ENCODE measurements around the gene ABCD3. TPM values are rescaled to one million over a fixed set of nuclear protein-coding genes. Genes with fewer than 3 reads are reported as not detected.

Gene ABCD3
- total and polyA plus RNA-seq, 2 of the 4 experiments (the other 2 are of a cell fraction), result 13.6 to 32.6 TPM

GRCh38 chr1:94428441-94428840 is 10.3 kb downstream of the ABCD3 start:
- CTCF ChIA-PET, result no interaction called here
- POLR2A ChIA-PET (ENCODE audit: unreplicated experiment), result interaction anchor here (0.5 kb wide), 1 partner anchor 1120 kb away, joined by 6 read pairs; no protein-coding TSS in a partner anchor
- ATAC-seq (ENCODE audit: low read depth) (no peak), DNase-seq (no peak)
- Histone ChIP-seq H2BK5ac (ENCODE audit: low read depth, low read length, poor library complexity, severe bottlenecking) (no peak overlapping the region), H2BK120ac (ENCODE audit: low read depth, low read length) (no peak overlapping the region), H3K4me1 (ENCODE audit: control insufficient read depth, insufficient read depth, low read length) (peaks cover 2% of the 10 kb centered on the region), H3K4me3 (ENCODE audit: insufficient read depth, low read depth, low read length) (no peak overlapping the region), H3K4ac (ENCODE audit: low read depth, low read length) (no peak overlapping the region), H2AK5ac (ENCODE audit: low read depth, low read length) (no peak overlapping the region), H2AK9ac (replicated peaks; ENCODE audit: low read depth, low read length, poor library complexity) (no peak overlapping the region), H4K91ac (ENCODE audit: insufficient read depth, low read depth, low read length) (no peak overlapping the region), H2BK15ac (ENCODE audit: low read depth, low read length) (no peak overlapping the region), H3K14ac (replicated peaks; ENCODE audit: low read depth, low read length) (no peak overlapping the region), H3K27me3 (ENCODE audit: control insufficient read depth, insufficient read depth, low read length) (no peaks in the 10 kb centered on the region), H3K9me1 (ENCODE audit: insufficient read depth, low read length) (0 out of 2 replicates have a peak, but pooled peaks cover 3% of the 10 kb centered on the region), H3K4me2 (ENCODE audit: low read depth, low read length) (no peak overlapping the region), H3K27ac (ENCODE audit: insufficient read depth, low read length) (no peak overlapping the region), H3K9ac (ENCODE audit: low read depth, low read length) (no peak overlapping the region), H3K36me3 (ENCODE audit: control insufficient read depth, insufficient read depth, low read length) (no peaks in the 10 kb centered on the region), H2AFZ (replicated peaks; ENCODE audit: low read length, poor library complexity) (no peak overlapping the region), H3K56ac (ENCODE audit: extremely low read depth, insufficient read depth, low read length) (no peak overlapping the region), H3K23ac (ENCODE audit: low read depth, low read length) (no peak overlapping the region), H3K18ac (ENCODE audit: low read depth, low read length) (no peak overlapping the region), H3K79me1 (ENCODE audit: low read depth in 1 of 2, low read length in 2 of 2) (peaks cover 20 to 57% of the 10 kb centered on the region in 2 experiments), H2BK20ac (ENCODE audit: low read depth, low read length) (no peak overlapping the region), H4K20me1 (ENCODE audit: insufficient read depth, low read length) (peaks cover 23% of the 10 kb centered on the region), H3K9me3 (ENCODE audit: control insufficient read depth, insufficient read depth, low read length) (no peaks in the 10 kb centered on the region), H4K5ac (ENCODE audit: low read depth, low read length) (no peak overlapping the region), H4K8ac (ENCODE audit: low read depth in 2 of 2, low read length in 2 of 2) (no peak overlapping the region)
- intact Hi-C loops (cut with micrococcal nuclease) (no loop called here), in situ Hi-C loops (cut with MboI; ENCODE audit: low sequenced_read_pairs) (no loop called here), dilution Hi-C loops (cut with HindIII; ENCODE audit: low sequenced_read_pairs, unreplicated experiment) (no loop called here)
- BruUV-seq (replicated peaks), result no TSS peak
- no CpG with 5 or more reads among the region's 5 CpGs for WGBS, 2 experiments (ENCODE audit: extremely low coverage in 2 of 2, insufficient read length in 1 of 2)
- TF ChIP-seq ELK1 (IDR thresholded peaks at IDR 0.05; ENCODE audit: borderline replicate concordance, low read depth, low read length) (no peak), NFE2L2 (IDR thresholded peaks at IDR 0.05; ENCODE audit: low read depth, low read length) (no peak), MAZ (IDR thresholded peaks at IDR 0.05; ENCODE audit: borderline replicate concordance, low read depth, low read length) (no peak), FOS (IDR thresholded peaks at IDR 0.05; ENCODE audit: low read depth, low read length) (no peak), CHD1 (IDR thresholded peaks at IDR 0.05; ENCODE audit: low read depth, low read length) (no peak), SMC3 (IDR thresholded peaks at IDR 0.05; ENCODE audit: low read depth, low read length) (no peak)
- TF ChIP-seq, protein P1, sequence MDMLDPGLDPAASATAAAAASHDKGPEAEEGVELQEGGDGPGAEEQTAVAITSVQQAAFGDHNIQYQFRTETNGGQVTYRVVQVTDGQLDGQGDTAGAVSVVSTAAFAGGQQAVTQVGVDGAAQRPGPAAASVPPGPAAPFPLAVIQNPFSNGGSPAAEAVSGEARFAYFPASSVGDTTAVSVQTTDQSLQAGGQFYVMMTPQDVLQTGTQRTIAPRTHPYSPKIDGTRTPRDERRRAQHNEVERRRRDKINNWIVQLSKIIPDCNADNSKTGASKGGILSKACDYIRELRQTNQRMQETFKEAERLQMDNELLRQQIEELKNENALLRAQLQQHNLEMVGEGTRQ (IDR thresholded peaks at IDR 0.05; ENCODE audit: low read depth, low read length), result no peak
